Activated CD8-positive, alpha-beta T cell treated with anti-CD3 and anti-CD28 coated beads for 36 hours (primary cell): Measurements from ENCODE around the gene TMEM178B. TPM values are rescaled to one million over a fixed set of nuclear protein-coding genes. Genes with fewer than 3 reads are reported as not detected.
"Not testable (repeated sequence)": the region's sequence is repeated elsewhere in the genome, so short reads cannot be mapped to it uniquely, and the experiment has no call there.

Experiments used
- ATAC-seq: fragments of 200-7000 bp; cut with Tn5 transposase; one replicate; pipeline ENCODE4 v1.10.0; 2021; ENCODE audit warnings: mild to moderate bottlenecking, moderate library complexity
- CTCF ChIA-PET: fragments of 350-600 bp; sonication (Branson Sonifier 250); formaldehyde crosslinking; loops from one replicate; lab custom pipeline; 2021; ENCODE audit warnings: antibody characterized with exemption; lab: Charles Lee
- POLR2A ChIA-PET: fragments of 350-600 bp; sonication (Branson Sonifier 250); formaldehyde crosslinking; loops from one replicate; lab custom pipeline; 2021; ENCODE audit warnings: antibody characterized with exemption; lab: Charles Lee
- DNase-seq: peaks from one replicate; pipeline ENCODE4 v3.0.0-alpha.2; 2020
- H3K27ac Mint-ChIP-seq: one replicate; pipeline ENCODE4 v1.8.0; 2021; ENCODE audit warnings: mild to moderate bottlenecking, mixed read lengths
- H3K27me3 Mint-ChIP-seq: one replicate; pipeline ENCODE4 v1.8.0; 2021; ENCODE audit warnings: mixed read lengths
- H3K36me3 Mint-ChIP-seq: one replicate; pipeline ENCODE4 v1.8.0; 2021; ENCODE audit warnings: low read depth, mixed read lengths
- H3K4me1 Mint-ChIP-seq: one replicate; pipeline ENCODE4 v1.8.0; 2021; ENCODE audit warnings: low read depth, mixed read lengths
- H3K4me3 Mint-ChIP-seq: one replicate; pipeline ENCODE4 v1.8.0; 2021; ENCODE audit warnings: mild to moderate bottlenecking, moderate library complexity, mixed read lengths
- H3K9me3 Mint-ChIP-seq: one replicate; pipeline ENCODE4 v1.8.0; 2021; ENCODE audit warnings: mixed read lengths
- intact Hi-C: fragments of 100-400 bp; cut with micrococcal nuclease; formaldehyde crosslinking; loops from one replicate; pipeline ENCODE4 v1.10.0; 2022
- total RNA-seq, 2 experiments: library from RNA; stranded (reverse); gene quantifications; one replicate each; pipeline ENCODE4 v1.2.3, GENCODE V29; 2021
- TF ChIP-seq, protein P1 (sequence below): fragments of 200-600 bp; IDR thresholded peaks from one replicate; pipeline ENCODE4 v1.8.0; 2022; ENCODE audit warnings: antibody characterized with exemption, mild to moderate bottlenecking

The TMEM178B gene
- total RNA-seq, 2 experiments from 2014 or later: 0.34 to 1.1 TPM

DNA sequence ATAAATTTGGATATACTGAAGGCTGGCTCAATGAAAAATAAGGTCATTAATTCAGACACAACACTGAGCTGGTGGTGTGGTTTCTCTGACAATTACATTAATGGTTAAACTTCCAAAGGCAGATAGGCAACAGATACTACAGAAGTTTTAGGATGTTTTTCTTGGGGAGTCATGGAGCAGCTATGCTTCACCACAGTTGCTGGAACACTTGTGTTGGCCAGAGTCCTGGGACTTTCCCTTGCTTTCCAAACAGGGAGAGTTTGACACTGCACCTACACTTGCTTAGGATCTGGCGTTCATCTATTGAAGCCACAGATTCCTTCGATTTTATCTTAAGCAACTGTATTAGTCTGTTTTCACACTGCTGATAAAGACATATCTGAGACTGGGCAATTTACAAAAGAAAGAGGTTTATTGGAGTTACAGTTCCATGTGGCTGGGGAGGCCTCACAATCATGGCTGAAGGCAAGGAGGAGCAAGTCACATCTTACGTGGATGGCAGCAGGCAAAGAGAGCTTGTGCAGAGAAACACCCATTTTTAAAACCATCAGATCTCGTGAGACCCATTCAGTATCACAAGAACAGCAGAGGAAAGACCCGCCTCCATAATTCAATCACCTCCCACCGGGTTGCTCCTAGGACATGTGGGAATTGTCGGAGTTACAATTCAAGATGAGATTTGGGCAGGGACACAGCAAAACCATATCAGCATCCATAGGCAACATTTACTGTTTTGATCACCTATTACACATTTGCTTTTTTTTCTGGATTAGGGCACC, 27.8 kb upstream of the TMEM178B start:
- CTCF ChIA-PET: no interaction called here
- intact Hi-C loops: no loop called here
- Mint-ChIP-seq H3K36me3 (no peaks in the 10 kb centered on the region), H3K4me1 (no peaks in the 10 kb centered on the region), H3K9me3 (no peaks in the 10 kb centered on the region), H3K4me3 (no peak overlapping the region), H3K27me3 (peaks cover 13% of the 10 kb centered on the region), H3K27ac (no peak overlapping the region)
- DNase-seq (no peak), ATAC-seq (no peak)
- POLR2A ChIA-PET: no interaction called here
- TF ChIP-seq, protein P1, sequence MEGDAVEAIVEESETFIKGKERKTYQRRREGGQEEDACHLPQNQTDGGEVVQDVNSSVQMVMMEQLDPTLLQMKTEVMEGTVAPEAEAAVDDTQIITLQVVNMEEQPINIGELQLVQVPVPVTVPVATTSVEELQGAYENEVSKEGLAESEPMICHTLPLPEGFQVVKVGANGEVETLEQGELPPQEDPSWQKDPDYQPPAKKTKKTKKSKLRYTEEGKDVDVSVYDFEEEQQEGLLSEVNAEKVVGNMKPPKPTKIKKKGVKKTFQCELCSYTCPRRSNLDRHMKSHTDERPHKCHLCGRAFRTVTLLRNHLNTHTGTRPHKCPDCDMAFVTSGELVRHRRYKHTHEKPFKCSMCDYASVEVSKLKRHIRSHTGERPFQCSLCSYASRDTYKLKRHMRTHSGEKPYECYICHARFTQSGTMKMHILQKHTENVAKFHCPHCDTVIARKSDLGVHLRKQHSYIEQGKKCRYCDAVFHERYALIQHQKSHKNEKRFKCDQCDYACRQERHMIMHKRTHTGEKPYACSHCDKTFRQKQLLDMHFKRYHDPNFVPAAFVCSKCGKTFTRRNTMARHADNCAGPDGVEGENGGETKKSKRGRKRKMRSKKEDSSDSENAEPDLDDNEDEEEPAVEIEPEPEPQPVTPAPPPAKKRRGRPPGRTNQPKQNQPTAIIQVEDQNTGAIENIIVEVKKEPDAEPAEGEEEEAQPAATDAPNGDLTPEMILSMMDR: no peak

DNA sequence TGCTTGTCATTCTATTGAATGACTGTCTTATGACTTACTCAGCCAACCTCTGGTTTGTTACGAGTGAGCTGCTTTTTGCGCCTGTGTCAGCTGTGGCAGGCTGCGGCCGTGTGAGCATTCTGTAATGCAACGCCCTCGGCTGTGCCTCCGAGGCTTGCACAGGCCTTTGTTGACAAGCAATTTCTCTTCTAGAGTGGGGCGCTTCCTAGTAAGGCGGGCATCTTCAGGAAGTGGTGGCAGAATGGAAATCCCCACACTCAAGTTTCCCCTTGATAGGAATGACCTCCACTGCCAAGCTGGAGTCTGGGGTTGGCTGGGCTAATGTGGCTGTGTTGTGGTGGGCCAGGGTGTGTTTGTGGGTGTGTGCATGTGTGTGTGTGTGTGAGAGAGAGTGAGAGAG, 20.2 kb upstream of the TMEM178B start:
- intact Hi-C loops: no loop called here
- CTCF ChIA-PET: no interaction called here
- Mint-ChIP-seq H3K27me3 (peaks cover 6% of the 10 kb centered on the region), H3K9me3 (peaks cover 2% of the 10 kb centered on the region), H3K4me1 (peaks cover 19% of the 10 kb centered on the region), H3K36me3 (no peaks in the 10 kb centered on the region), H3K4me3 (no peak overlapping the region), H3K27ac (peak overlapping the region; percentile 84)
- TF ChIP-seq, protein P1: no peak
- ATAC-seq (peak; percentile 97), DNase-seq (peak; percentile 81)
- POLR2A ChIA-PET: no interaction called here

DNA sequence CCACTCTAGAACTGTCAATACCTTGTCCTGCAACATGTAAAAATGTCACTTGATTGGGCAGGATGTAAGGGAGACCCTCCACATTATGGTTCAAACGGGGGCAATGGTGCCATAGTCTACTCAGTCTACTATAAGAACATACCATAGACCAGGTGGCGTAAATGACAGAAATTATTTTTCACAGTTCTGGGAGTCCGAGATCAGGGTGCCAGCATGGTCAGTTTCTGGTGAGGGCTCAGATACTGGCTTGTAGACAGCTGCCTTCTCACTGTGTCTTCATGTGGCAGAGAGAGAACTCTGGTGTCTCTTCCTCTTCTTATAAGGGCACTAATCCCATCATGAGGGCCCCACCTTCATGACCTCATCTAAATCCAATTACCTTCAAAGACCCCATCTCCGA, 18.7 kb upstream of the TMEM178B start:
- H3K4me1 Mint-ChIP-seq: peaks cover 19% of the 10 kb centered on the region
- H3K4me3 Mint-ChIP-seq: no peak overlapping the region
- no peak overlapping the region for H3K27ac Mint-ChIP-seq
- peaks cover 2% of the 10 kb centered on the region for H3K9me3 Mint-ChIP-seq
- ChIA-PET CTCF (no interaction called here), POLR2A (no interaction called here)
- H3K36me3 Mint-ChIP-seq: no peaks in the 10 kb centered on the region
- H3K27me3 Mint-ChIP-seq: peaks cover 6% of the 10 kb centered on the region
- ATAC-seq (no peak), DNase-seq (no peak)
- intact Hi-C loops: no loop called here
- TF ChIP-seq, protein P1: no peak

DNA sequence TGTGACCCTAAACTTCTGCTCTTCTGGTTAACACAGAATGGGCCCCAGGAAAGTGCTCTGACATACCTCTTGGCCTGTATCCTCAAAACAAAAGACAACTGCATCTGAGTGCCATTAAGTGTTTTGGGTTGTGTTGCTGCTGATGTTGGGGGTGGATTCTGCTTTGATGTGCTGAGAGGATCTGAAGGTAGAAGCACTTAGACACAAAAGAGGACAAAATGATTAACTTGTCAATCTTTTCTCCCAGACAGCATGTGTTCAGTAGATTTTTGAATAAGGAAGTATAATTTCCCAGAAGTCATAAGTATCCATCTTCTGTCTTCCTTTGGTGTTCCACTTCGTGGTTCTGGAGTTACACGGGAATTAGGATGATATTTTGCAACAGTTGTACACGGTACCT, 16.1 kb upstream of the TMEM178B start:
- intact Hi-C loops: no loop called here
- peaks cover 16% of the 10 kb centered on the region for H3K4me1 Mint-ChIP-seq
- no peak overlapping the region for H3K27ac Mint-ChIP-seq
- peaks cover 4% of the 10 kb centered on the region for H3K27me3 Mint-ChIP-seq
- H3K9me3 Mint-ChIP-seq: peaks cover 2% of the 10 kb centered on the region
- H3K36me3 Mint-ChIP-seq: no peaks in the 10 kb centered on the region
- no peak for DNase-seq
- TF ChIP-seq, protein P1: no peak
- no peak for ATAC-seq
- ChIA-PET POLR2A (no interaction called here), CTCF (no interaction called here)
- no peak overlapping the region for H3K4me3 Mint-ChIP-seq

- intact Hi-C loops, DNase-seq, H3K27ac Mint-ChIP-seq, ATAC-seq, H3K4me3 Mint-ChIP-seq, H3K36me3 Mint-ChIP-seq, H3K9me3 Mint-ChIP-seq, POLR2A ChIA-PET: not testable (repeated sequence)
- CTCF ChIA-PET: interaction anchor here (0.9 kb wide), 1 partner anchor 344 kb away, joined by 3 read pairs; no protein-coding TSS in a partner anchor
- peaks cover 11% of the 10 kb centered on the region for H3K4me1 Mint-ChIP-seq
- peaks cover 35% of the 10 kb centered on the region for H3K27me3 Mint-ChIP-seq
Measured at GRCh38 chr7:141067856-141068255, 6.0 kb upstream of the TMEM178B start.
